PC-3 (cell line): ENCODE data around the gene CHID1. TPM values are rescaled to one million over a fixed set of nuclear protein-coding genes. Genes with fewer than 3 reads are reported as not detected.

Source experiments
- ATAC-seq: fragments of 200-7000 bp; cut with Tn5 transposase; 2 replicates; pipeline ENCODE4 v1.9.1; 2020; ENCODE audit warnings: mild to moderate bottlenecking, moderate library complexity
- BruUV-seq: library from RNA; stranded (reverse); fragments of 400-500 nt; replicated peaks from 2 replicates; lab custom pipeline; 2021; lab: Mats Ljungman, UMichigan
- CTCF ChIA-PET: fragments of 300-600 bp; sonication (Branson Sonifier 250); formaldehyde crosslinking; loops from one replicate; lab custom pipeline; 2022; ENCODE audit warnings: antibody characterized with exemption; lab: Charles Lee
- POLR2A ChIA-PET: fragments of 300-600 bp; sonication (Branson Sonifier 250); formaldehyde crosslinking; loops from one replicate; lab custom pipeline; 2022; ENCODE audit warnings: antibody characterized with exemption; ENCODE audit not compliant: unreplicated experiment; lab: Charles Lee
- DNase-seq: peaks from one replicate; pipeline ENCODE4 v3.0.0-alpha.2; 2015
- H2AFZ ChIP-seq: fragments of 300-600 bp; sonication (generic); 2 replicates; pipeline ENCODE4 v1.6.0; 2016; ENCODE audit warnings: antibody characterized with exemption, low read length
- H3F3A ChIP-seq: fragments of 300-600 bp; sonication (generic); one replicate; pipeline ENCODE4 v1.6.0; 2017; ENCODE audit warnings: antibody characterized with exemption, low read length, control low read depth, mild to moderate bottlenecking; ENCODE audit not compliant: unreplicated experiment
- H3K27ac ChIP-seq: fragments of 300-600 bp; sonication (generic); 2 replicates; pipeline ENCODE4 v1.5.1; 2016; ENCODE audit warnings: mild to moderate bottlenecking, low read length
- H3K27me3 ChIP-seq: fragments of 300-600 bp; sonication (generic); 2 replicates; pipeline ENCODE4 v1.6.1; 2016; ENCODE audit warnings: low read length, mixed read lengths
- H3K36me3 ChIP-seq: fragments of 300-600 bp; sonication (generic); 2 replicates; pipeline ENCODE4 v1.6.1; 2016; ENCODE audit warnings: low read depth, mixed run types, low read length, mixed read lengths
- H3K4me1 ChIP-seq: fragments of 300-600 bp; sonication (generic); 2 replicates; pipeline ENCODE4 v1.5.1; 2016; ENCODE audit warnings: low read length; ENCODE audit not compliant: insufficient read depth
- H3K4me2 ChIP-seq: fragments of 300-600 bp; sonication (generic); 2 replicates; pipeline ENCODE4 v1.6.0; 2016; ENCODE audit warnings: low read length
- H3K4me3 ChIP-seq: fragments of 300-600 bp; sonication (generic); 2 replicates; pipeline ENCODE4 v1.5.1; 2016; ENCODE audit warnings: mild to moderate bottlenecking, low read length, mixed read lengths
- H3K79me2 ChIP-seq: fragments of 300-600 bp; sonication (generic); 2 replicates; pipeline ENCODE4 v1.6.1; 2017; ENCODE audit warnings: low read length, mixed read lengths
- H3K9ac ChIP-seq: fragments of 300-600 bp; sonication (generic); 2 replicates; pipeline ENCODE4 v1.6.0; 2016; ENCODE audit warnings: mild to moderate bottlenecking, low read length
- H3K9me2 ChIP-seq: fragments of 300-600 bp; sonication (generic); replicated peaks from 2 replicates; pipeline ENCODE4 v1.6.1; 2016; ENCODE audit warnings: mixed run types, low read length, mixed read lengths
- H3K9me3 ChIP-seq: fragments of 300-600 bp; sonication (generic); 2 replicates; pipeline ENCODE4 v1.6.1; 2016; ENCODE audit warnings: low read length, mixed read lengths
- H4K20me1 ChIP-seq: fragments of 300-600 bp; sonication (generic); 2 replicates; pipeline ENCODE4 v1.6.1; 2016; ENCODE audit warnings: low read length, mixed read lengths
- EZH2 ChIP-seq: fragments of 300-600 bp; sonication (generic); IDR thresholded peaks from one replicate; pipeline ENCODE4 v1.6.1; 2017; ENCODE audit warnings: antibody characterized with exemption, mild to moderate bottlenecking, low read length; ENCODE audit not compliant: unreplicated experiment
- EZH2phosphoT487 ChIP-seq: fragments of 300-600 bp; sonication (generic); IDR thresholded peaks from 2 replicates; pipeline ENCODE4 v1.6.1; 2018; ENCODE audit warnings: mild to moderate bottlenecking, antibody characterized with exemption, low read length, borderline replicate concordance
- intact Hi-C: fragments of 100-400 bp; cut with micrococcal nuclease; formaldehyde crosslinking; loops from 2 replicates; pipeline ENCODE4 v1.9.0; 2023
- total RNA-seq: library from RNA; depleted of rRNA; stranded (reverse); fragments of >200 nt; gene quantifications from 2 replicates; pipeline ENCODE4 v1.2.3, GENCODE V29; 2014
- TF ChIP-seq, protein P1 (sequence below): fragments of 300-600 bp; sonication (generic); conservative IDR thresholded peaks from 2 replicates; pipeline ENCODE4 v1.5.1; 2017; ENCODE audit warnings: antibody characterized with exemption, low read depth, mild to moderate bottlenecking, low read length

The CHID1 gene
- total RNA-seq, 1 experiment from 2014 or later: 70.2 TPM

- intact Hi-C loops: no loop called here
- ATAC-seq (peak; percentile 1; the same call in 1 of the 2 replicates), DNase-seq (no peak)
- TF ChIP-seq, protein P1, sequence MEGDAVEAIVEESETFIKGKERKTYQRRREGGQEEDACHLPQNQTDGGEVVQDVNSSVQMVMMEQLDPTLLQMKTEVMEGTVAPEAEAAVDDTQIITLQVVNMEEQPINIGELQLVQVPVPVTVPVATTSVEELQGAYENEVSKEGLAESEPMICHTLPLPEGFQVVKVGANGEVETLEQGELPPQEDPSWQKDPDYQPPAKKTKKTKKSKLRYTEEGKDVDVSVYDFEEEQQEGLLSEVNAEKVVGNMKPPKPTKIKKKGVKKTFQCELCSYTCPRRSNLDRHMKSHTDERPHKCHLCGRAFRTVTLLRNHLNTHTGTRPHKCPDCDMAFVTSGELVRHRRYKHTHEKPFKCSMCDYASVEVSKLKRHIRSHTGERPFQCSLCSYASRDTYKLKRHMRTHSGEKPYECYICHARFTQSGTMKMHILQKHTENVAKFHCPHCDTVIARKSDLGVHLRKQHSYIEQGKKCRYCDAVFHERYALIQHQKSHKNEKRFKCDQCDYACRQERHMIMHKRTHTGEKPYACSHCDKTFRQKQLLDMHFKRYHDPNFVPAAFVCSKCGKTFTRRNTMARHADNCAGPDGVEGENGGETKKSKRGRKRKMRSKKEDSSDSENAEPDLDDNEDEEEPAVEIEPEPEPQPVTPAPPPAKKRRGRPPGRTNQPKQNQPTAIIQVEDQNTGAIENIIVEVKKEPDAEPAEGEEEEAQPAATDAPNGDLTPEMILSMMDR: 0 out of 2 replicates have a peak, but pooled peaks have one; percentile 24
- TF ChIP-seq EZH2phosphoT487: no peak
- Histone ChIP-seq H3K4me3 (no peak overlapping the region), H3K27me3 (no peaks in the 10 kb centered on the region), H2AFZ (no peak overlapping the region), H3K9ac (no peak overlapping the region), H4K20me1 (peaks cover 41% of the 10 kb centered on the region), H3K4me2 (no peak overlapping the region), H3K4me1 (peaks cover 29% of the 10 kb centered on the region), H3K36me3 (peaks cover 53% of the 10 kb centered on the region), H3F3A (peaks cover 11% of the 10 kb centered on the region), H3K9me3 (no peaks in the 10 kb centered on the region), H3K79me2 (peaks cover 78% of the 10 kb centered on the region), H3K27ac (0 out of 2 replicates have a peak overlapping the region, but pooled peaks have one; percentile 0), H3K9me2 (no peaks in the 10 kb centered on the region)
- ChIA-PET CTCF (no interaction called here), POLR2A (interaction anchor here (0.6 kb wide), 2 partner anchors 20 to 222 kb away, joined by 3 to 5 read pairs; partner anchors contain the start of gene PNPLA2)
- BruUV-seq: no TSS peak
Measured at GRCh38 chr11:838441-839279, 72.0 kb downstream of the CHID1 start.

DNA sequence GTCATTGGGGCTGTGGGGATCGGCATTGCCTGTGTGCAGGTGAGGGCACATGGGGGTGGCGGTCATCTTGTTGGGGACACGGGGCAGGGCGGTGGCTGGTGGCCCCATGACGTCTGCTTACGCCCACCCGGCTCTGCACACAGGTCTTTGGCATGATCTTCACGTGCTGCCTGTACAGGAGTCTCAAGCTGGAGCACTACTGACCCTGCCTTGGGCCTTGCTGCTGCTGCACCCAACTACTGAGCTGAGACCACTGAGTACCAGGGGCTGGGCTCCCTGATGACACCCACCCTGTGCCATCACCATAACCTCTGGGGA lies 72.7 kb downstream of the CHID1 start:
- TF ChIP-seq EZH2: no peak
- no peak for TF ChIP-seq EZH2phosphoT487
- TF ChIP-seq, protein P1: no peak
- H3K4me3 ChIP-seq: no peak overlapping the region
- H3K36me3 ChIP-seq: peaks cover 53% of the 10 kb centered on the region
- peaks cover 41% of the 10 kb centered on the region for H4K20me1 ChIP-seq
- ATAC-seq (no peak), DNase-seq (no peak)
- peaks cover 25% of the 10 kb centered on the region for H3K4me1 ChIP-seq
- H3K27ac ChIP-seq: no peak overlapping the region
- POLR2A ChIA-PET: interaction anchor here (0.6 to 0.7 kb wide), 2 partner anchors 19 to 271 kb away, joined by 4 to 5 read pairs; partner anchors contain the start of gene PNPLA2
- H3K9me3 ChIP-seq: no peaks in the 10 kb centered on the region
- no peak overlapping the region for H2AFZ ChIP-seq
- peaks cover 78% of the 10 kb centered on the region for H3K79me2 ChIP-seq
- H3K9me2 ChIP-seq: no peaks in the 10 kb centered on the region
- intact Hi-C loops: no loop called here
- H3K9ac ChIP-seq: no peak overlapping the region
- no TSS peak for BruUV-seq
- H3F3A ChIP-seq: peaks cover 11% of the 10 kb centered on the region
- CTCF ChIA-PET: no interaction called here
- H3K4me2 ChIP-seq: no peak overlapping the region
- no peaks in the 10 kb centered on the region for H3K27me3 ChIP-seq
